Progenitor cell of endocrine pancreas (in vitro differentiated cells): Measurements from ENCODE around the gene GORASP1. TPM values are rescaled to one million over a fixed set of nuclear protein-coding genes. Genes with fewer than 3 reads are reported as not detected.

Experiments used
- DNase-seq: peaks from one replicate; pipeline ENCODE4 v3.0.0; 2021; ENCODE audit warnings: low spot score; ENCODE audit not compliant: unreplicated experiment
- H3K27ac Mint-ChIP-seq: 2 replicates; pipeline ENCODE4 v1.8.0; 2021; ENCODE audit warnings: mild to moderate bottlenecking, moderate library complexity, mixed read lengths
- H3K27me3 Mint-ChIP-seq: 2 replicates; pipeline ENCODE4 v1.8.0; 2021; ENCODE audit warnings: mixed read lengths
- H3K36me3 Mint-ChIP-seq: 2 replicates; pipeline ENCODE4 v1.8.0; 2022; ENCODE audit warnings: mixed read lengths; ENCODE audit not compliant: insufficient read depth
- H3K4me1 Mint-ChIP-seq: 2 replicates; pipeline ENCODE4 v1.8.0; 2021; ENCODE audit warnings: low read depth, mixed read lengths
- H3K4me3 Mint-ChIP-seq: 2 replicates; pipeline ENCODE4 v1.8.0; 2021; ENCODE audit warnings: low read depth, mild to moderate bottlenecking, moderate library complexity, mixed read lengths
- H3K9me3 Mint-ChIP-seq: 2 replicates; pipeline ENCODE4 v1.8.0; 2021; ENCODE audit warnings: low read depth, mixed read lengths
- total RNA-seq: library from RNA; stranded (reverse); gene quantifications from 2 replicates; pipeline ENCODE4 v1.2.1, GENCODE V29; 2021
- TF ChIP-seq, protein P1 (sequence below): fragments of 200-600 bp; sonication (generic); IDR thresholded peaks from one replicate; pipeline ENCODE4 v1.5.0; 2021; ENCODE audit warnings: antibody characterized with exemption, mild to moderate bottlenecking; ENCODE audit not compliant: unreplicated experiment

GORASP1 gene
- total RNA-seq, 1 donor from 2014 or later, result 72.8 TPM

DNA sequence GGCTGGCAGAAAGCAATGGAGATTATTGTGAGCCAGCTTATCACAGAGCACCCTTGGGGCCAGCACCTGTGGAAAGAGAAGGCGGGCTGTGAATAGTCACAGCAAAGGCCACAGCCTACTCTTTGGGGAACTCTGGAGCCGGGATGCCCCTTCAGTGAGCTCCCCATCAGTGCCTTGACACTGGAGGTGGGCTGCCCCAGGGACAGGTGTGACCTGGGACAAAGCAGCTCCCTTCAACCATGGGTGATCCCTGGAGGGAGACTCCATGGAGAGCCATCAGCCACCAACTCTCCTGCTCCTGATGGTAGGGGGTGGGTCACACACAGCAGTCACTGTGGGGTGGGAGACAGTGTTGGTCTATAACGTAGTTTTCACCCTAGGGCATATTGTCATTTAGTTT is 5.9 kb upstream of the GORASP1 start:
- no peaks in the 10 kb centered on the region for H3K9me3 Mint-ChIP-seq
- no peak overlapping the region for H3K27ac Mint-ChIP-seq
- no peak for DNase-seq
- no peaks in the 10 kb centered on the region for H3K36me3 Mint-ChIP-seq
- no peaks in the 10 kb centered on the region for H3K4me1 Mint-ChIP-seq
- TF ChIP-seq, protein P1, sequence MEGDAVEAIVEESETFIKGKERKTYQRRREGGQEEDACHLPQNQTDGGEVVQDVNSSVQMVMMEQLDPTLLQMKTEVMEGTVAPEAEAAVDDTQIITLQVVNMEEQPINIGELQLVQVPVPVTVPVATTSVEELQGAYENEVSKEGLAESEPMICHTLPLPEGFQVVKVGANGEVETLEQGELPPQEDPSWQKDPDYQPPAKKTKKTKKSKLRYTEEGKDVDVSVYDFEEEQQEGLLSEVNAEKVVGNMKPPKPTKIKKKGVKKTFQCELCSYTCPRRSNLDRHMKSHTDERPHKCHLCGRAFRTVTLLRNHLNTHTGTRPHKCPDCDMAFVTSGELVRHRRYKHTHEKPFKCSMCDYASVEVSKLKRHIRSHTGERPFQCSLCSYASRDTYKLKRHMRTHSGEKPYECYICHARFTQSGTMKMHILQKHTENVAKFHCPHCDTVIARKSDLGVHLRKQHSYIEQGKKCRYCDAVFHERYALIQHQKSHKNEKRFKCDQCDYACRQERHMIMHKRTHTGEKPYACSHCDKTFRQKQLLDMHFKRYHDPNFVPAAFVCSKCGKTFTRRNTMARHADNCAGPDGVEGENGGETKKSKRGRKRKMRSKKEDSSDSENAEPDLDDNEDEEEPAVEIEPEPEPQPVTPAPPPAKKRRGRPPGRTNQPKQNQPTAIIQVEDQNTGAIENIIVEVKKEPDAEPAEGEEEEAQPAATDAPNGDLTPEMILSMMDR, result no peak
- H3K27me3 Mint-ChIP-seq, result no peaks in the 10 kb centered on the region
- no peak overlapping the region for H3K4me3 Mint-ChIP-seq

DNA sequence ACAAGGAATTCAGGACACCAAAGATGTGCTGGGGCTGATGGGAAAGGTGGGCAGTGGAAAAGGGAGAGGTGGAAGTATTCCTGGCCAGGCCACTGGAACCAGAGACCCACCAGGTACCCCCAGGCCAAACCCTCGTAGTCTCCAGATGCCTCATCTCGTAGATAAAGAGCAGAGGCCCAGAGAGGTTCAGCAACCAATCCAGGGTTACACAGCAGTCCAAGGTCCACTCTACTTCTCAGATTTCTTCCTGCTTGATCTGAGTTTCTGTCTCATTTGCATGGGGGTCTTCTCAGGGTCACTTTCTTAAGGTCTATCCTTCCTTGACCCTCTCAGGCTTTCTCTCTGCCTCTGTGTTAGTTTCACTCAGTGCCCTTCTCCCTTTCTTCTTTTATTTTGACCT is 5.1 kb upstream of the GORASP1 start:
- peaks cover 7% of the 10 kb centered on the region for H3K4me1 Mint-ChIP-seq
- H3K4me3 Mint-ChIP-seq, result no peak overlapping the region
- no peak for DNase-seq
- H3K27ac Mint-ChIP-seq, result no peak overlapping the region
- H3K36me3 Mint-ChIP-seq, result no peaks in the 10 kb centered on the region
- no peaks in the 10 kb centered on the region for H3K27me3 Mint-ChIP-seq
- no peaks in the 10 kb centered on the region for H3K9me3 Mint-ChIP-seq
- TF ChIP-seq, protein P1, result no peak

GRCh38 chr3:39112113-39112512 is 4.7 kb upstream of the GORASP1 start:
- H3K36me3 Mint-ChIP-seq, result no peaks in the 10 kb centered on the region
- H3K4me1 Mint-ChIP-seq, result peaks cover 7% of the 10 kb centered on the region
- no peak overlapping the region for H3K4me3 Mint-ChIP-seq
- no peaks in the 10 kb centered on the region for H3K27me3 Mint-ChIP-seq
- no peaks in the 10 kb centered on the region for H3K9me3 Mint-ChIP-seq
- DNase-seq, result no peak
- TF ChIP-seq, protein P1, result no peak
- H3K27ac Mint-ChIP-seq, result peak overlapping the region; percentile 31

GRCh38 chr3:39110041-39110639 is 2.7 kb upstream of the GORASP1 start:
- TF ChIP-seq, protein P1, result no peak
- H3K4me3 Mint-ChIP-seq, result no peak overlapping the region
- H3K27ac Mint-ChIP-seq, result no peak overlapping the region
- H3K36me3 Mint-ChIP-seq, result no peaks in the 10 kb centered on the region
- H3K27me3 Mint-ChIP-seq, result no peaks in the 10 kb centered on the region
- no peak for DNase-seq
- H3K9me3 Mint-ChIP-seq, result no peaks in the 10 kb centered on the region
- H3K4me1 Mint-ChIP-seq, result peaks cover 20% of the 10 kb centered on the region

GRCh38 chr3:39109086-39109485 is 1.7 kb upstream of the GORASP1 start:
- H3K27ac Mint-ChIP-seq, result no peak overlapping the region
- no peak overlapping the region for H3K4me3 Mint-ChIP-seq
- TF ChIP-seq, protein P1, result no peak
- H3K4me1 Mint-ChIP-seq, result peaks cover 23% of the 10 kb centered on the region
- H3K9me3 Mint-ChIP-seq, result no peaks in the 10 kb centered on the region
- no peak for DNase-seq
- no peaks in the 10 kb centered on the region for H3K27me3 Mint-ChIP-seq
- H3K36me3 Mint-ChIP-seq, result no peaks in the 10 kb centered on the region
